ENCODE data around the gene CDKL4.

Gene CDKL4

DNA sequence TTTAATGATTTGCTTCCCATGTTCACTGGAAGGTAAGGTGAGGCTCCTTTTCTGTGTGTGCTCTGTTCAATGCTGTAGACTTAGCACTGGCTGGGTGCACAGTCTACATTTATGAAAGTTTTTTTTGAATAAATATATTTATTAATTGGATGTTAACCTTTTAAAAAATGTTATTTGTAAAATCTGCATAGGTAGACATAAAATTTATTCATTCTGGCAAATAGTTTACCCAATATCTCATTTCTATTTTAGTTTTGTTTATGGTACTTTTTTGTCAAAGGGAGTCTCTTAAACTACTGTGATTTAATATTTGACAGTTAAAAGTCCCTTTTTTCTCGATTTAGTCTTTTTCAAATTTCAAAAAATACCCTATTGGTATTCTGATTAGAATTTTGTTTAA is 19.9 kb downstream of the CDKL4 start:
- TF ChIP-seq PPARA (CRISPR knock-in tag; IDR thresholded peaks at IDR 0.05; ENCODE audit: borderline replicate concordance) (no peak), ISL1 (CRISPR knock-in tag; IDR thresholded peaks at IDR 0.05) (no peak), ZNF8 (CRISPR knock-in tag; IDR thresholded peaks at IDR 0.05) (no peak), ZFP3 (CRISPR knock-in tag; IDR thresholded peaks at IDR 0.05) (no peak), ARNTL (CRISPR knock-in tag; IDR thresholded peaks at IDR 0.05; ENCODE audit: borderline replicate concordance, low read depth) (no peak), OSR1 (CRISPR knock-in tag; IDR thresholded peaks at IDR 0.05) (no peak), ZNF70 (CRISPR knock-in tag; IDR thresholded peaks at IDR 0.05) (no peak), RARB (CRISPR knock-in tag; IDR thresholded peaks at IDR 0.05) (no peak), ESRRG (CRISPR knock-in tag; IDR thresholded peaks at IDR 0.05) (no peak), ZNF565 (CRISPR knock-in tag; conservative IDR thresholded peaks at IDR 0.05; ENCODE audit: low read depth) (no peak), SNAI2 (CRISPR knock-in tag; IDR thresholded peaks at IDR 0.05) (no peak), ZFP30 (CRISPR knock-in tag; IDR thresholded peaks at IDR 0.05) (no peak), CSDC2 (CRISPR knock-in tag; IDR thresholded peaks at IDR 0.05) (no peak)
- TF ChIP-seq, protein P1, sequence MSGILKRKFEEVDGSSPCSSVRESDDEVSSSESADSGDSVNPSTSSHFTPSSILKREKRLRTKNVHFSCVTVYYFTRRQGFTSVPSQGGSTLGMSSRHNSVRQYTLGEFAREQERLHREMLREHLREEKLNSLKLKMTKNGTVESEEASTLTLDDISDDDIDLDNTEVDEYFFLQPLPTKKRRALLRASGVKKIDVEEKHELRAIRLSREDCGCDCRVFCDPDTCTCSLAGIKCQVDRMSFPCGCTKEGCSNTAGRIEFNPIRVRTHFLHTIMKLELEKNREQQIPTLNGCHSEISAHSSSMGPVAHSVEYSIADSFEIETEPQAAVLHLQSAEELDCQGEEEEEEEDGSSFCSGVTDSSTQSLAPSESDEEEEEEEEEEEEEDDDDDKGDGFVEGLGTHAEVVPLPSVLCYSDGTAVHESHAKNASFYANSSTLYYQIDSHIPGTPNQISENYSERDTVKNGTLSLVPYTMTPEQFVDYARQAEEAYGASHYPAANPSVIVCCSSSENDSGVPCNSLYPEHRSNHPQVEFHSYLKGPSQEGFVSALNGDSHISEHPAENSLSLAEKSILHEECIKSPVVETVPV (CRISPR knock-in tag; IDR thresholded peaks at IDR 0.05) = no peak
- ATAC-seq = no peak

DNA sequence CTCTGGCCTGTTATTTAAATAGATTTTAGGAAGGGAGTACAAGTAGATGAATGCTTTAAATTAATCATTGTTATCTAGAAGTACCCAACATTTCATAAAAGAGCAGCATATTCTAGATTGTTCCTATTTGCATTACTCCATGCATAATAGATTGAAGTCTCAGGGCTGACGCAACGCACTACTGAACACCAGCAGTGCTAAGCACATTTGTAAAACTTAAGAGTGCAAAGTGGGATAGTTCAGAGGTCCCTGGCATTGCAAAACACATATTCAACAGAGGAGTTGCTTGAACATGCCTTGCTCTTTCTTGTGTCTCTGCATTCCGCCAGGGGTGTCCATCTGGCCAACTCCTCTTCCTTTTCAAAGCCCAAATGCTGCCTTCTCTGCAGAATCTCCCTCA is 22.3 kb downstream of the CDKL4 start:
- no peak for TF ChIP-seq ZFP30 (CRISPR knock-in tag; IDR thresholded peaks at IDR 0.05)
- TF ChIP-seq ZC3H10 (CRISPR knock-in tag; IDR thresholded peaks at IDR 0.05) = no peak
- TF ChIP-seq BACH2 (CRISPR knock-in tag; IDR thresholded peaks at IDR 0.05; ENCODE audit: borderline replicate concordance) = no peak
- TF ChIP-seq OSR1 (CRISPR knock-in tag; IDR thresholded peaks at IDR 0.05) = no peak
- no peak for TF ChIP-seq TCF4 (CRISPR knock-in tag; IDR thresholded peaks at IDR 0.05; ENCODE audit: borderline replicate concordance)
- TF ChIP-seq, protein P2, sequence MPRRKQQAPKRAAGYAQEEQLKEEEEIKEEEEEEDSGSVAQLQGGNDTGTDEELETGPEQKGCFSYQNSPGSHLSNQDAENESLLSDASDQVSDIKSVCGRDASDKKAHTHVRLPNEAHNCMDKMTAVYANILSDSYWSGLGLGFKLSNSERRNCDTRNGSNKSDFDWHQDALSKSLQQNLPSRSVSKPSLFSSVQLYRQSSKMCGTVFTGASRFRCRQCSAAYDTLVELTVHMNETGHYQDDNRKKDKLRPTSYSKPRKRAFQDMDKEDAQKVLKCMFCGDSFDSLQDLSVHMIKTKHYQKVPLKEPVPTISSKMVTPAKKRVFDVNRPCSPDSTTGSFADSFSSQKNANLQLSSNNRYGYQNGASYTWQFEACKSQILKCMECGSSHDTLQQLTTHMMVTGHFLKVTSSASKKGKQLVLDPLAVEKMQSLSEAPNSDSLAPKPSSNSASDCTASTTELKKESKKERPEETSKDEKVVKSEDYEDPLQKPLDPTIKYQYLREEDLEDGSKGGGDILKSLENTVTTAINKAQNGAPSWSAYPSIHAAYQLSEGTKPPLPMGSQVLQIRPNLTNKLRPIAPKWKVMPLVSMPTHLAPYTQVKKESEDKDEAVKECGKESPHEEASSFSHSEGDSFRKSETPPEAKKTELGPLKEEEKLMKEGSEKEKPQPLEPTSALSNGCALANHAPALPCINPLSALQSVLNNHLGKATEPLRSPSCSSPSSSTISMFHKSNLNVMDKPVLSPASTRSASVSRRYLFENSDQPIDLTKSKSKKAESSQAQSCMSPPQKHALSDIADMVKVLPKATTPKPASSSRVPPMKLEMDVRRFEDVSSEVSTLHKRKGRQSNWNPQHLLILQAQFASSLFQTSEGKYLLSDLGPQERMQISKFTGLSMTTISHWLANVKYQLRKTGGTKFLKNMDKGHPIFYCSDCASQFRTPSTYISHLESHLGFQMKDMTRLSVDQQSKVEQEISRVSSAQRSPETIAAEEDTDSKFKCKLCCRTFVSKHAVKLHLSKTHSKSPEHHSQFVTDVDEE (CRISPR knock-in tag; IDR thresholded peaks at IDR 0.05) = no peak
- no peak for TF ChIP-seq ZNF8 (CRISPR knock-in tag; IDR thresholded peaks at IDR 0.05)
- no peak for TF ChIP-seq TOX (CRISPR knock-in tag; IDR thresholded peaks at IDR 0.05; ENCODE audit: borderline replicate concordance)
- TF ChIP-seq PPARA (CRISPR knock-in tag; IDR thresholded peaks at IDR 0.05; ENCODE audit: borderline replicate concordance) = no peak
- TF ChIP-seq, protein P3, sequence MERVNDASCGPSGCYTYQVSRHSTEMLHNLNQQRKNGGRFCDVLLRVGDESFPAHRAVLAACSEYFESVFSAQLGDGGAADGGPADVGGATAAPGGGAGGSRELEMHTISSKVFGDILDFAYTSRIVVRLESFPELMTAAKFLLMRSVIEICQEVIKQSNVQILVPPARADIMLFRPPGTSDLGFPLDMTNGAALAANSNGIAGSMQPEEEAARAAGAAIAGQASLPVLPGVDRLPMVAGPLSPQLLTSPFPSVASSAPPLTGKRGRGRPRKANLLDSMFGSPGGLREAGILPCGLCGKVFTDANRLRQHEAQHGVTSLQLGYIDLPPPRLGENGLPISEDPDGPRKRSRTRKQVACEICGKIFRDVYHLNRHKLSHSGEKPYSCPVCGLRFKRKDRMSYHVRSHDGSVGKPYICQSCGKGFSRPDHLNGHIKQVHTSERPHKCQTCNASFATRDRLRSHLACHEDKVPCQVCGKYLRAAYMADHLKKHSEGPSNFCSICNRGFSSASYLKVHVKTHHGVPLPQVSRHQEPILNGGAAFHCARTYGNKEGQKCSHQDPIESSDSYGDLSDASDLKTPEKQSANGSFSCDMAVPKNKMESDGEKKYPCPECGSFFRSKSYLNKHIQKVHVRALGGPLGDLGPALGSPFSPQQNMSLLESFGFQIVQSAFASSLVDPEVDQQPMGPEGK (CRISPR knock-in tag; IDR thresholded peaks at IDR 0.05; ENCODE audit: borderline replicate concordance) = no peak
- TF ChIP-seq, protein P1 (CRISPR knock-in tag; IDR thresholded peaks at IDR 0.05) = no peak
- TF ChIP-seq, protein P4, sequence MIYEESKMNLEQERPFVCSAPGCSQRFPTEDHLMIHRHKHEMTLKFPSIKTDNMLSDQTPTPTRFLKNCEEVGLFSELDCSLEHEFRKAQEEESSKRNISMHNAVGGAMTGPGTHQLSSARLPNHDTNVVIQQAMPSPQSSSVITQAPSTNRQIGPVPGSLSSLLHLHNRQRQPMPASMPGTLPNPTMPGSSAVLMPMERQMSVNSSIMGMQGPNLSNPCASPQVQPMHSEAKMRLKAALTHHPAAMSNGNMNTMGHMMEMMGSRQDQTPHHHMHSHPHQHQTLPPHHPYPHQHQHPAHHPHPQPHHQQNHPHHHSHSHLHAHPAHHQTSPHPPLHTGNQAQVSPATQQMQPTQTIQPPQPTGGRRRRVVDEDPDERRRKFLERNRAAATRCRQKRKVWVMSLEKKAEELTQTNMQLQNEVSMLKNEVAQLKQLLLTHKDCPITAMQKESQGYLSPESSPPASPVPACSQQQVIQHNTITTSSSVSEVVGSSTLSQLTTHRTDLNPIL (CRISPR knock-in tag; IDR thresholded peaks at IDR 0.05; ENCODE audit: low read depth) = no peak
- no peak for TF ChIP-seq ZNF565 (CRISPR knock-in tag; conservative IDR thresholded peaks at IDR 0.05; ENCODE audit: low read depth)
- no peak for TF ChIP-seq CSDC2 (CRISPR knock-in tag; IDR thresholded peaks at IDR 0.05)
- TF ChIP-seq SNAI2 (CRISPR knock-in tag; IDR thresholded peaks at IDR 0.05) = no peak
- no peak for TF ChIP-seq ARNTL (CRISPR knock-in tag; IDR thresholded peaks at IDR 0.05; ENCODE audit: borderline replicate concordance, low read depth)
- no peak for TF ChIP-seq ISL1 (CRISPR knock-in tag; IDR thresholded peaks at IDR 0.05)
- TF ChIP-seq ZFP3 (CRISPR knock-in tag; IDR thresholded peaks at IDR 0.05) = no peak
- ATAC-seq = no peak

DNA sequence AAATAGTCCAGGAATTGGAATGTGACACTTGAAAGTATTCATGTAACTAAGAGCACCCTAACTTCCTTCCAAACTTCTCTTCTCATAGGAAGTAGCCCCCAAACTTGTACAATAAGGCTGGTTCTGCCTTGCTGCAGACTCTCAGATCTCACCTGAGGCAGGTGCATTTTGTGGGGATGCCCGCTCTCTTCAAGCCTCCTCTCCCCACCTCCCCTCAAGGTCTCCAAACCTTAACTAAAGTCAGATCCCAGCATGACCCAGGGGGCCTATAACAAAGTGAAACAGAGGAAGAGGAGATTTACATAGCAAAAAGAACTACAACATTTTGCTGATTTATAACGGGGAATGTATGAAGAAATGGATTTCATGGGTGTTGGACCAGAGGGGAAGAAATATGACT is 23.6 kb downstream of the CDKL4 start:
- TF ChIP-seq ESRRG (CRISPR knock-in tag; IDR thresholded peaks at IDR 0.05) (no peak), ZFP30 (CRISPR knock-in tag; IDR thresholded peaks at IDR 0.05) (no peak), SNAI2 (CRISPR knock-in tag; IDR thresholded peaks at IDR 0.05) (no peak)
- TF ChIP-seq, protein P4 (CRISPR knock-in tag; IDR thresholded peaks at IDR 0.05; ENCODE audit: low read depth) = no peak
- ATAC-seq = no peak

Data from SK-N-SH treated with all-trans-retinoic acid at 6 μM for 48 hours (cell line).